GM12878 (cell line): ENCODE measurements around the gene HAO2. TPM values are rescaled to one million over a fixed set of nuclear protein-coding genes. Genes with fewer than 3 reads are reported as not detected.

Experiments
- ATAC-seq: fragments of 200-7000 bp; cut with Tn5 transposase; 3 replicates; pipeline ENCODE4 v1.9.1; 2020; ENCODE audit warnings: mild to moderate bottlenecking, moderate library complexity
- BruUV-seq: library from RNA; stranded (reverse); fragments of 400-500 nt; replicated peaks from 2 replicates; lab custom pipeline; 2021; lab: Mats Ljungman, UMichigan
- CTCF ChIA-PET: fragments of 300-600 bp; sonication (Branson Sonifier 250); formaldehyde crosslinking; extraction: SDS; loops from one replicate; lab custom pipeline; 2021; ENCODE audit warnings: inconsistent platforms; lab: Yijun Ruan, JAX
- POLR2A ChIA-PET: fragments of 350-600 bp; formaldehyde crosslinking; extraction: SDS; loops from one replicate; lab custom pipeline; 2021; ENCODE audit warnings: inconsistent platforms; lab: Charles Lee
- RAD21 ChIA-PET: fragments of 300-600 bp; sonication (Branson Sonifier 250); formaldehyde crosslinking; loops from one replicate; lab custom pipeline; 2023; ENCODE audit warnings: antibody characterized with exemption; ENCODE audit not compliant: unreplicated experiment; lab: Charles Lee
- SMC1A ChIA-PET: fragments of 300-600 bp; sonication (Branson Sonifier 250); formaldehyde crosslinking; loops from one replicate; lab custom pipeline; 2023; ENCODE audit not compliant: unreplicated experiment, uncharacterized antibody; lab: Charles Lee
- DNase-seq: peaks from one replicate; pipeline ENCODE4 v3.0.0-alpha.2; 2011; ENCODE audit warnings: low read depth, low spot score
- FAIRE-seq: peaks from 3 replicates; lab custom pipeline; 2011; peaks lifted over from hg19 to GRCh38; lab: Jason Lieb, UNC
- H2AFZ ChIP-seq: 2 replicates; pipeline ENCODE4 v1.6.0; 2011; ENCODE audit warnings: low read depth, low read length, control low read depth; ENCODE audit not compliant: control insufficient read depth
- H3K27ac ChIP-seq: 2 replicates; pipeline ENCODE4 v1.5.1; 2011; ENCODE audit warnings: control low read depth; ENCODE audit not compliant: control insufficient read depth, insufficient read depth
- H3K27me3 ChIP-seq, 2 experiments: replicated peaks in 1 of 2; 2 replicates each; pipeline versions ENCODE4 v1.6.0 to v1.6.1; 2011; ENCODE audit warnings: low read length in 1 of 2; ENCODE audit not compliant: control insufficient read depth in 2 of 2, insufficient read depth in 2 of 2
- H3K36me3 ChIP-seq, 2 experiments: 2 replicates each; pipeline ENCODE4 v1.5.1; 2011; ENCODE audit warnings: low read length in 1 of 2; ENCODE audit not compliant: control insufficient read depth in 2 of 2, insufficient read depth in 2 of 2
- H3K4me1 ChIP-seq: 2 replicates; pipeline ENCODE4 v1.6.1; 2011; ENCODE audit warnings: mild to moderate bottlenecking, low read length, moderate library complexity, mixed read lengths; ENCODE audit not compliant: control insufficient read depth, insufficient read depth
- H3K4me2 ChIP-seq: 2 replicates; pipeline ENCODE4 v1.6.0; 2011; ENCODE audit warnings: control low read depth; ENCODE audit not compliant: control insufficient read depth, insufficient read depth
- H3K4me3 ChIP-seq: fragments of 200-600 bp; sonication (generic); 2 replicates; pipeline ENCODE4 v1.5.1; 2016
- H3K79me2 ChIP-seq: 2 replicates; pipeline ENCODE4 v1.6.0; 2011; ENCODE audit warnings: low read length; ENCODE audit not compliant: control insufficient read depth, insufficient read depth
- H3K9ac ChIP-seq: 2 replicates; pipeline ENCODE4 v1.8.0; 2011; ENCODE audit warnings: low read length, control low read depth, mixed read lengths; ENCODE audit not compliant: control insufficient read depth, insufficient read depth
- H3K9me3 ChIP-seq: replicated peaks from 3 replicates; pipeline ENCODE4 v1.5.1; 2011; ENCODE audit warnings: mild to moderate bottlenecking, low read length; ENCODE audit not compliant: control insufficient read depth, insufficient read depth
- H4K20me1 ChIP-seq: 2 replicates; pipeline ENCODE4 v1.6.0; 2011; ENCODE audit not compliant: control insufficient read depth, insufficient read depth
- BHLHE40 ChIP-seq, 2 experiments: fragments of 450-650 bp in 1 of 2; IDR thresholded peaks; 2 replicates each; pipeline ENCODE4 v1.6.1; 2011 to 2017; ENCODE audit warnings: low read depth in 2 of 2, borderline replicate concordance in 1 of 2, improper control_type of control experiment in 1 of 2, low read length in 1 of 2, mild to moderate bottlenecking in 1 of 2
- CTCF ChIP-seq, 3 experiments: IDR thresholded peaks in 2 of 3; conservative IDR thresholded peaks in 1 of 3; 2 replicates each; pipeline ENCODE4 v1.5.1; 2011; ENCODE audit warnings: low read depth in 3 of 3, low read length in 3 of 3, mild to moderate bottlenecking in 3 of 3, control low read depth in 2 of 3, moderate library complexity in 2 of 3, inconsistent platforms in 1 of 3, mixed read lengths in 1 of 3; ENCODE audit not compliant: control insufficient read depth in 2 of 3, insufficient read depth in 1 of 3; ENCODE audit errors: extremely low read depth in 1 of 3
- EP300 ChIP-seq, 2 experiments: fragments of 150-350 bp in 1 of 2; IDR thresholded peaks; 2 replicates each; pipeline ENCODE4 v1.6.1; 2011 to 2012; ENCODE audit warnings: low read depth in 2 of 2, low read length in 2 of 2, borderline replicate concordance in 1 of 2, improper control_type of control experiment in 1 of 2, inconsistent platforms in 1 of 2; ENCODE audit not compliant: control insufficient read depth in 1 of 2
- PML ChIP-seq: IDR thresholded peaks from 2 replicates; pipeline ENCODE4 v1.6.1; 2012; ENCODE audit warnings: low read length, inconsistent platforms
- RAD21 ChIP-seq: IDR thresholded peaks from 2 replicates; pipeline ENCODE4 v1.6.1; 2011; ENCODE audit warnings: mild to moderate bottlenecking, low read depth, low read length, moderate library complexity; ENCODE audit not compliant: insufficient read depth
- RELA ChIP-seq: fragments of 450-650 bp; IDR thresholded peaks from 2 replicates; pipeline ENCODE4 v1.8.0; 2014; ENCODE audit warnings: borderline replicate concordance; ENCODE audit not compliant: partially characterized antibody
- USF1 ChIP-seq: IDR thresholded peaks from 2 replicates; pipeline ENCODE4 v1.6.1; 2011; ENCODE audit warnings: borderline replicate concordance, low read depth, mild to moderate bottlenecking, moderate library complexity, mixed read lengths, low read length; ENCODE audit not compliant: insufficient read depth; ENCODE audit errors: extremely low read length
- ZNF687 ChIP-seq: fragments of 450-650 bp; IDR thresholded peaks from 2 replicates; pipeline ENCODE4 v1.6.1; 2017; ENCODE audit warnings: mild to moderate bottlenecking, moderate library complexity
- WGBS: methylation state at CpG from one replicate; pipeline ENCODE4 v1.1.6; 2016; ENCODE audit warnings: low lambda C conversion rate; ENCODE audit not compliant: insufficient replicate concordance, insufficient coverage; ENCODE audit errors: missing lambda C conversion rate; 5-methylcytosine and 5-hydroxymethylcytosine counted together
- in situ Hi-C: fragments of 300-500 bp; cut with MboI; formaldehyde crosslinking; loops from 9 replicates; pipeline ENCODE4 v1.14.3; 2018; ENCODE audit warnings: mixed read lengths
- intact Hi-C: fragments of 100-400 bp; cut with micrococcal nuclease; formaldehyde crosslinking; loops from one replicate; pipeline ENCODE4 v1.14.2; 2022; ENCODE audit not compliant: unreplicated experiment
- polyA plus RNA-seq, 11 experiments: library from polyadenylated mRNA; depleted of rRNA in 4 of 11; unstranded in 6 of 11; stranded (reverse) in 5 of 11; fragments of >200 nt; fragmentation: Nextera tagmentation in 4 of 11; fragmentation: Illumina TruSeq in 1 of 11; extraction: Ambion mirVana in 4 of 11; extraction: Trizol in 1 of 11; gene quantifications; 1 replicate in 1 of 11; 2 replicates in 10 of 11; pipeline versions ENCODE4 v1.2.1 to v1.2.3, GENCODE V29; 2011 to 2016; ENCODE audit warnings: inconsistent platforms in 2 of 11, missing spikeins in 2 of 11, low read depth in 1 of 11
- total RNA-seq, 4 experiments: library from RNA; depleted of rRNA in 3 of 4; stranded (reverse); fragments of >200 nt in 3 of 4; fragmentation: Illumina TruSeq in 1 of 4; extraction: Trizol in 1 of 4; gene quantifications; 2 replicates each; pipeline versions ENCODE4 v1.2.1 to v1.2.3, GENCODE V29; 2013 to 2021

The HAO2 gene
- total and polyA plus RNA-seq, 10 of the 15 experiments (the other 5 are each of a cell fraction or from before 2014, with no cell fraction given) = not detected

- peak overlapping the region; percentile 45 for H3K9ac ChIP-seq
- DNase-seq (no peak), ATAC-seq (peak; percentile 24), FAIRE-seq (no peak)
- no TSS peak for BruUV-seq
- H3K4me1 ChIP-seq = peaks cover 24% of the 10 kb centered on the region
- no peaks in the 10 kb centered on the region for H3K79me2 ChIP-seq
- RAD21 ChIA-PET = interaction anchor here (0.9 to 1.9 kb wide), 5 partner anchors 10 to 40 kb away, joined by 3 to 11 read pairs (median 7); no protein-coding TSS in a partner anchor
- 12% methylated on average over 34 of the region's 34 CpGs for WGBS
- H3K27me3 ChIP-seq = no peaks in the 10 kb centered on the region
- H3K36me3 ChIP-seq = no peaks in the 10 kb centered on the region
- H3K27ac ChIP-seq = no peak overlapping the region
- SMC1A ChIA-PET = interaction anchor here (1.0 to 3.1 kb wide), 9 partner anchors 10 to 51 kb away, joined by 3 to 20 read pairs (median 5); no protein-coding TSS in a partner anchor
- in situ Hi-C loops = no loop called here
- H2AFZ ChIP-seq = peak overlapping the region; percentile 75
- peak overlapping the region; percentile 56; the same call in 1 of the 2 replicates for H3K4me2 ChIP-seq
- POLR2A ChIA-PET = interaction anchor here (0.5 to 1.7 kb wide), 3 partner anchors 19 to 33 kb away, joined by 4 to 5 read pairs (median 5); no protein-coding TSS in a partner anchor
- no peaks in the 10 kb centered on the region for H4K20me1 ChIP-seq
- intact Hi-C loops = no loop called here
- CTCF ChIA-PET = interaction anchor here (0.7 to 7.3 kb wide), 13 partner anchors 11 to 420 kb away, joined by 3 to 37 read pairs (median 4); no protein-coding TSS in a partner anchor
- H3K4me3 ChIP-seq = peak overlapping the region; percentile 20; the same call in 1 of the 2 replicates
- no peaks in the 10 kb centered on the region for H3K9me3 ChIP-seq
- TF ChIP-seq BHLHE40 (IDR thresholded peaks at IDR 0.05; ENCODE audit: borderline replicate concordance in 1 of 2, low read depth in 2 of 2, low read length in 1 of 2) (peak in 1 of 2 experiments; percentile 59; a peak in 2 of 4 replicates), RELA (no peak), RAD21 (peak; percentile 20; the same call in 1 of the 2 replicates), ZNF687 (0 out of 2 replicates have a peak, but pooled peaks have one; percentile 43), PML (no peak), CTCF (IDR thresholded peaks at IDR 0.05 in 2 of 3, conservative IDR thresholded peaks at IDR 0.05 in 1 of 3; ENCODE audit: control insufficient read depth in 2 of 3, extremely low read depth in 1 of 3, insufficient read depth in 1 of 3, low read depth in 3 of 3, low read length in 3 of 3) (peak; percentile 39 to 60 (median 46)), EP300 (IDR thresholded peaks at IDR 0.05; ENCODE audit: borderline replicate concordance in 1 of 2, control insufficient read depth in 1 of 2, low read depth in 2 of 2, low read length in 2 of 2) (no peak), USF1 (peak; percentile 2)
- TF ChIP-seq, all 136 proteins: peak for 5
Measured at GRCh38 chr1:119327450-119328155, 41.0 kb upstream of the HAO2 start.
